GM18870 (cell line): ENCODE measurements around the gene ERP44.
"Not testable (repeated sequence)": the region's sequence is repeated elsewhere in the genome, so short reads cannot be mapped to it uniquely, and the experiment has no call there.

Experiments used
- ATAC-seq: cut with Tn5 transposase; IDR thresholded peaks from one replicate; pipeline ENCODE4 v1.9.1; 2021; ENCODE audit warnings: moderate library complexity; ENCODE audit not compliant: unreplicated experiment

ERP44 gene

DNA sequence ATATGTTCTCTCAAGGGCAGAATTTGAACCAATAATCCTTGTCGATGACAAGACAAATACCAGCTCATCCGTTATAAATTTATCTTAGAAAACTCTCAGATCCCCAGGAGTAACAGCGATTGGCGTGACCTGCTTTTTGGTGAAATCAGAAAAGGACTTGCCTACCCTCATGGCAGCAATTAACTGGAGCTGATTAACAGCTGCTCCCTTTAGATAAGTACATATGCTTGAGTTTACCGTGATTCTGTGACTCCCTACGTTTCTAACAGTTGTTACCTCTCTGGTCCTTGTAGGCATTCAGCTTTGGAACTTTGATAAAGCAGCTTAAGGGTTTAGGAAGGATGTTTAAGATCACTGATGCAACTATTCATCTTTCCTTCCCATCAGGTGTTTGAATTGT is 2.8 kb upstream of the ERP44 start:
- no peak for ATAC-seq

DNA sequence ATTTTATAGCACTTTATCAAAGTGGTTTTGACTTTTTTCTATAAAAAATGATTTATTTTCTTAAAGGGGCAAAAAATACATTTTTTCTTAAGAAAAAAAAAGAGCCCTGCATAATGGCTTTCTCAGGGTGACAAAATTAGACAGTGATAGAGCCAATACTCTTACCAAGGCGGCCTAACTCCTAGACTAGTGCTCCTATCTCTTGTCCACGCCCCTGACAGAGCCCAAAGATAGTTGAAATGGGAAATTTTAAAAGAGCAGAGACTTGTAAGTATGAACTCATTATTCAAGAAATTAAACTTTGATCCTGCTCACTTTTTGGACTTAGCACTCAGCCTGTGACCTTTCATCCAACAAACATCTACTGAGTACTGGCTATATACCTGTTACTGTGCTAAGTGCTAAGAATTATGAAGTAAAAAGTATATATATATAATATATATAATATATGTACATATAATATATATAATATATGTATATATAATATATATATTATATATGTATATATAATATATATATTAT is 1.4 kb upstream of the ERP44 start:
- no peak for ATAC-seq

DNA sequence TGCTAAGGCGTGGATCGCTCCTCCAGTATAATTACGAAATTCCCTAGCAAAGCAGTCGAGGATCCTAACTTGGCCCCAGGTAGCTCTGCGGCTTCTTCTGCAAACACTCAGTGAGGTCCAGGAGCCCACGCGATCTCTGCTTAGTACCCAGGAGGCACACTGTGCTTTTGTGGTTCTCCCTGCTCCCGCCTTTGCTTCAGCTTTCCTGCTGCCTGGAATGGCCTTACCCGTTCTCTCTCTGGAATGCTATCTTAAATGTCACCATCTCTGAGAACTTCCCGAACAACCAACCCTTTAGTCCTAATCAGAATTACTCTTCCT is 882 bp upstream of the ERP44 start:
- ATAC-seq: no peak

DNA sequence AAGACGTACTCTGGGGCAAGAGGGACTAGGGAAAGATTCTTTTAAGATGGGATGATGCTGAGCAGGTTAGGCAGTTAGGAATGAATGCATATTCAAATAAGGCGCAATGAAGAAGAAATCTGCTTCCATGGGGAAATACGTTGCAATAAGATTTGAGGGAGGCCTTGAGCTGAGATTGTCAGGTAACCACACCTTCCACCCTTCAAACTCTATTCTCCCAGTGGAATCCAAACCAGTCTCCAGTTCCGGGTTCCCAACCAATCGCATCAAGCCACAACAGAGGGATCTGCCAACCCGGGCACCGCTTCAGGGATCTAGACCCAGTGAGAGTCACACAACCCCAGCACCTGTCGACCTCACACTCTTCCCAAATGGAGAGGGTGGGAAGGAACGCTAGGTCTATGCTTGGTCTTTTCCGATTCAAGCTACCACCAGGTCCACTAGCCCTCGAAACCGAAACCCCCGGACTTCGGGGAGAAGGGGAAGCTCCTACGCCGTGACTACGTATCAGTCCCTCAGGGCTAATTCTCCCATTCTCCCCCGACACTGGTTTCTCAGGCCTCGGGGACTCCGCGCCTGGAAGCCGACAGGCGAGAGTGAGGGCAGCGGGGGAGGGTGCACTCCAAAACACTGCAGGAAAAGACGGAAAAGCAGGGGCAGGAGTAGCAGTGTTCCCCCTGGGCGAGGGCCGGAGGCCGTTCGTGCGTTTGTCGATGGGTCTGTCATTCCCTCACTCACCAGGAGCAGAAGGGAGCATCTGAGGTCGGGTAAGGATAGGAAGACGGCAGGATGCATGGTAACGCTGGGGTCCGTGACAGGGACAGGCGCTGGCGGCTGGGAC is 534 bp downstream of the ERP44 start:
- ATAC-seq: peak; percentile 3

DNA sequence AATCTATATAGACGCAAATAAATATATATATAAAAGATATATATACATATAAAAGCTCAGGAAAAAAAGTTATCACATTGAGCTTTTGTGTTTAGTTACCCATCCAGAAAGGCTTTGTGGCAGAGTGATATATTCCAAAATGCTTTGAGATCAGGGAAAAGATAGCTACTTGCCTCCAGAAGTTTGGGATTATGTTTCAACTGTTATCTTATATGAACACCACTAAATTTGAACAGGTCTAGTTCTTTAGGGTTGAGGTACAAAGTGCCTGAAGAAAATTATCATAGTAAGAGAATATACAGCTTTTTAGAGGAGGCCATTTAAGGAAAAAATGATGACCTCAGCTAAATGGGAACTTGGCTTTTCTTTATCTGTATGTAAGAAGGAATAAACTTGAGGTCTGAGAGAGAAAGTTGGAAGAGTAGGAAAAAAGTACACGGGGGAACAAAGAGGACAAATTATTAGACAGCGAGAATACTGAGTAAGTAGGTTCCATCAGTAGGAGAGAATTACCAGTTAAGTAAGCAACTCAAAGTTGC is 2.4 kb downstream of the ERP44 start:
- ATAC-seq: no peak

DNA sequence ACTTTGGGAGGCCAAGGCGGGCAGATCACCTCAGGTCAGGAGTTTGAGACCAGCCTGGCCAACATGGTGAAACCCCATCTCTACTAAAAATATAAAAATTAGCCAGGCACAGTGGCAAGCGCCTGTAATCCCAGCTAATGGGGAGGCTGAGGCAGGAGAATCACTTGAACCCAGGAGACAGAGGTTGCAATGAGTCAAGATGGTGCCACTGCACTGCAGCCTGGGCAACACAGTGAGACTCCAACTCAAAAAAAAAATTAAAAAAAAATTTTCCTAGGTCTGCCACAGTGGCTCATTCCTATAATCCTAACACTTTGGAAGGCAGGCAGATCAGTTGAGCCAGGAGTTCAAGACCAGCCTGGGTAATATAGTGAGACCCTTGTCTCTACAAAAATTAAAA is 4.4 kb downstream of the ERP44 start:
- not testable (repeated sequence) for ATAC-seq

DNA sequence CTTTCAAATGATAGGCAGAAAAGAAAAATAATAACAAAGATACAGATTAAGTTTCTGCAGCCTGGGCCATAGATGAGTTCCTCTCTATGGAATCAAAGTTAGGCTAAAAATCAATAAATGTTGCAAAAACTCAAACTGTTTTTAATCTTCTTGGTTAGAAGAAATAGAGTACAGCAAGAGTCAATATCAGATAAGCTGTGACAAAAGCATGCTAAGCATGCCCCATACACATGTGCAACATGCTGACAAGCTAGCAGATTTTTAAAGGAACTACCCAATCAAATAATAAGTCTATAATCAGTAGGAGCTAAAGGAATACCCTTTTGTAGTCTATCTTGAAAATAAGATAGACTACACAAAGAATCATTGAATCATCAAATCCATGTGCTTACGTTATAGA is 6.7 kb downstream of the ERP44 start:
- ATAC-seq: no peak

DNA sequence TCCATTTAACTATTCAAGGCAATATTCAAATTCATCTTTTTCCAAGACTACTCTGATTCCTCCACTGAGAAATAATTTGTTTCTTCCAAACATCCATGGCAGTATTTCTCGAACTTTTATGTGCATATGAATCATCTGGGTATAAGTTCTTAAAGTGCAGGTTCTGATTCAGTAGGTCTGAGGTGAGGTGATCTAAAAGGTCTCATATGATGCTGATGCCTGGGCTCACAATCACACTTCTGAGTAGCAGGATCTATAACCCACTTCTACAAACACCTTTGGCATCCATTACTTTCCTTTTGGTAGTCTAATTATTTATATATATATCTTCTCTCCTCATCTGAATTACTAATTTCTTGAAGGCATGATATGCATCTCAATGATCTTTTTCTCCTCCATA is 7.2 kb downstream of the ERP44 start:
- no peak for ATAC-seq

DNA sequence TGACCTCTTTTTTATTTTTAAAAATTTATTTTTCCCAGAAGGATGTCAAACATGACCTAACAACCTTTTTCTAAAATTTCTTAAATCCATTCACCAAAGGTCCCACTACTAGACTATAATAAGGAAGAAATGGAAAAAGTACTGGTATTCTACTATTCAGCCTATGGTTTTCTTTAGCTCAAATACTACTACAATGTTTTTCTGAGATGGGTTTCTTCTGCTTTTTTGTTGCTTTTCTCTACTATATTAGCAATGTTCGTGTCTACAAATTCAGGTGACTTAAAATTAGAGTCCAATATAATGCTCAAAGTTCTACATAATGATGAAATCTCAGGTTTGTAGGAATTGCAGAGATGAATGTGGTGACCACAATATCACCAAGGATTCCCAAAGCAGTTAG is 7.9 kb downstream of the ERP44 start:
- ATAC-seq: no peak

DNA sequence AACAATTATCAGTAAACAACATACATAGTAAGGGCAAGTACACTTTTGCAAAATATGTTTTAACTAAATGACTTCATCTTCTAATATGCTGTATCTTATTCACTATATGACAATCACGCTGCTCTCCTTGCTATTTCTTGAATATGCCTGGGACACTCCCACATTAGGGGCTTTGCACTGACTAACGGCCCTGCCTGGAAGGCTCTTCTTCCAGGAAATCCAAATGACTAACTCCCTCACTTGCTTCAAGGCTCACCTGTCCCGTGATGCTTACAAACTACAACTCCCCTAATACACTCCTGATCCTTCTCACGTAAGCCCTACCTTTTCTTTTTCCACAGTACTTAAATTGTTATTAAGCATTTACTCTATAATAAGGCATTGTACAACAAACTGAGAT is 10.6 kb downstream of the ERP44 start:
- ATAC-seq: no peak

DNA sequence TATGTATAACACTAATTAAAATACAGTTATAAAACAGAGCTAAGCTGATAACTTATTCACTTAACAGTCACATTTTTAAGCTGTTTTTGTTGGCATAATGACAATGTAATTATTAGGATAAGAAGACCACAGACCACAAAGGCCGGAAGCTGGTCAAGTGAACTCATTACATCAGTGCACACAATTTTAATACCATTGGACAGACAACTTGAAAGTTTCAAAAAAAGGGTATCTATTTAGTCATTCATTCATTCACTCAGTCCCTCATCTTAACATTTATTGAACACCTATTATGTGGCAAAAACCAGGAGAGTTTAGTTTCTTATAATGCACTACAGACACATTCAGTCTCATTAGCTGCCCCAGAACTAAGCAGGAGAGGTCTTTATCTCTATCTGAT is 11.6 kb downstream of the ERP44 start:
- ATAC-seq: no peak

DNA sequence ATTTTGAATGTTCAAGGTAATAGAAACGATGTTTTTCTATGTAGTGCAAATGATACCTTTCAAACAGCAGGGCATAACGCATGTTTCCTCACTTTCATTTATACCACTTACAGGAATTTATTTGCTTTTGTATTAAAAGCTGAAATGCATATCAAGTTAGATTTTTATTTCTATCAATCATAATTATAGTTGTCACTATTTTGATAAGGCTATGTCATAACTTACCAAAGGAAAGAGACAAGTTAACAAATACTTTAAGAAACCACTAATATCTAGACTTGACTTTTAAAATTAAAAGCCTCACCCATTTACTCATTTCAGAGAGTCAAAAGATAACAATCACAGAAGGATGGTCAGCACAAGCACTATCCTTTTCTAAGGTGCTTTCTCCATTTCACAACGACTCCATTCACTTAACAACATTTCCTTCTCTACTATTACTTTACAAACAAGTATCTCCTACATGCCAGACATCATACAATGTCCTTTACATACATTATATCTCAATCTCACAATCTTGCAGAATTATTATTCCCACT is 12.6 kb downstream of the ERP44 start:
- ATAC-seq: no peak

DNA sequence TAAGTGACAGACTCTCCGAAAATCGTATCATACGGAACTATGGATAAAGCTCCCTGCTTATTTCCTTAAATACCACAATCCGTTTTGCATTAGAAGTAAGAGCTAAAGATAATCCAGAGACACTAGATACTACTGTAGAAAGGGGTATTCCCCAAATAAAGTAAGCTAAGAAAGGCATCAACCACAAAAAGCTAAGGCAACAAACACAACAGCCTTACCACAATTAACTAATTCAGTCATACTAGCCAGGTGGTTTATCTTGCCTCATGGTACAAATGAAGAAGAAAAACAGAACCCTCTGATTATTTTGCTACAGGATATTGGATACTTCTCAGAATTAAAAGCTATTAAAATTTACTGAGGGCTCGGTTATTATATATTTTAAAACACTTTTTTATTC is 14.1 kb downstream of the ERP44 start:
- peak; percentile 88 for ATAC-seq

DNA sequence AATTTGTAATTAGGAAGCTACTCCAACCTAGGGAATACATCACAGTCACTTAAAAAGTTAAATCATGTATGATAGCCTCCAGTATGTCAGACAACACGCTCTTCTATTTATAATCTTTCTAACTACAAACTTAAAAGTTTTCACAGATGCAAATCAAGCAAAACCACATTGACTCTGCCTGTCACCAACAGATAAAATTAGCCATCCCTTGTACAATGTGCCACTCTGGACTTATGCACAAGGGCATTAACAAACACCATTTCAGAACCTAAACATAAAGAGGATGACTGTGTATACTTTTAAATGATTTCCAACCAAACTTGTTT is 14.7 kb downstream of the ERP44 start:
- ATAC-seq: peak; percentile 32

DNA sequence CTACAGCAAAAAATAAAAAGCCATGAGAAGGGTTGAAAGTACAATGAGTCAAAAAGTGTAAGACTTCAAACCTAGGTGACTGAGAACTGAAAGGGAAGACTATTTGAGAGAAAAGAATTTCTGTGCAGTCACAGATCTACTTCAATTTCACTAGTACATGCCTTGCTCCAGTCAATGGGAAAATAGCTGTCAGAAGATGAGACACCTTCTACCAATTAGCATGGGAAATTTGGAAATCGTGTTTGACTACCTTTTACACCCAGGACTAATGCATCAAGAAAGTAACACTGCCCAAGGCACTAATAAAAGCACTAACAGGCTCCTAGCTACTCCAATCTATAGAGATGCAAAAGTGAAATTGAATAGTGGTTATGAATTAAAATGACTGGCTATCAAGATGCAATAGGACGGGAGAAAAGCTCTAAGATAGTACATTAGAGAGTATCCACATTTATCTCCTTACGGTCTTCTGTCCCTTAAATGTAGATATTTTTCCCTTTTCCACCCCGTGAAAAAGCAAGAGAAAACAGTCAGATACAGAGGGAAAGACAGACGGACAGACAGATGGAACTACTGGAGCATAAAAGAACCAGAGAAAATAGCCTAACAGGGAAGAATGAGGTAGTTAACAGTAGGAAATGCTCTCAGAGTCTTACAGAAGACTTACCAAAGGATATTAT is 15.2 kb downstream of the ERP44 start:
- ATAC-seq: peak; percentile 53

DNA sequence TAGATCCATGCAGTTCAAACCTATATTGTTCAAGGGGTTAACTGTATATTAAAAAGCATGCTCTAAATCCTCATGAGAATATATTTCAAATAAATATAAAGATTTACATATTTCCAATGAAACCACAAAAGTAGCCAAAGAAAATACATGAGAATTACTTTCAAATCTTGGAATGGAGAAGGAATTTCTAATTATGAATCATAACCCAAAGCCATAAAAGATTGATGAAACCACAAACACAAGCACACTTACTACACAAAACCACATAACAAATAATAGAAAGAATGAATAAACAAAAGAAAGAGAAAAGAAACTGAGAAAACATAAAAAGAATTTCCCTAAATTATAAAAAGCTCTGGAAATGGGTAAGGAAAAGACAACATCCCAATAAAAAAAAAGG is 16.0 kb downstream of the ERP44 start:
- ATAC-seq: no peak

DNA sequence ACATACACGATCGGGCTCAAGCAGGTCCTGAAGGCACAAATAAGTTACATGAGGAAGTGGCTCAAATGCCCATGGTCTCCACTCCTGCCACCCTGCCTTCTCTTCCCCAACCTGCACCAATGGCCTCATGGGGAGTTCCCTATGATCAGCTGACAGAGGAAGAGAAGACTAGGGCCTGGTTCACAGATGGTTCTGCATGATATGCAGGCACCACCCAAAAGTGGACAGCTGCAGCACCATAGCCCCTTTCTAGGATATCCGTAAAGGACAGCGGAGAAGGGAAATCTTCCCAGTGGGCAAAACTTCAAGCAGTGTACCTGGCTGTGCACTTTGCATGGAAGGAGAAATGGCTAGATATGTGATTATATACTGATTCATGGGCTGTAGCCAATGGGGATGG is 22.5 kb downstream of the ERP44 start:
- not testable (repeated sequence) for ATAC-seq

DNA sequence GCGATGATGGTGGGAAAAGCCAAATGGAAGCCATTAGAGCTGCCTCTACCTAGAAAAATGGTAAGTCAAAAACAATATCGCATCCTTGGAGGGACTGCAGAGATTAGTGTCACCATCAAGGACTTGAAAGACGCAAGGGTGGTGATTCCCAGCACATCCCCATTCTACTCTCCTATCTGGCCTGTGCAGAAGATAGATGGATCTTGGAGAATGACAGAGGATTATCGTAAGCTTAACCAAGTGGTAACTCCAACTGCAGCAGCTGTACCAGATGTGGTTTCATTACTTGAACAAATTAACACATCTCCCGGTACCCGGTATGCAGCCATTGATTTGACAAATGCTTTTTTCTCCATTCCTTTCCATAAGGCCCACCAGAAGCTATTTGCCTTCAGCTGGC is 23.8 kb downstream of the ERP44 start:
- no peak for ATAC-seq

DNA sequence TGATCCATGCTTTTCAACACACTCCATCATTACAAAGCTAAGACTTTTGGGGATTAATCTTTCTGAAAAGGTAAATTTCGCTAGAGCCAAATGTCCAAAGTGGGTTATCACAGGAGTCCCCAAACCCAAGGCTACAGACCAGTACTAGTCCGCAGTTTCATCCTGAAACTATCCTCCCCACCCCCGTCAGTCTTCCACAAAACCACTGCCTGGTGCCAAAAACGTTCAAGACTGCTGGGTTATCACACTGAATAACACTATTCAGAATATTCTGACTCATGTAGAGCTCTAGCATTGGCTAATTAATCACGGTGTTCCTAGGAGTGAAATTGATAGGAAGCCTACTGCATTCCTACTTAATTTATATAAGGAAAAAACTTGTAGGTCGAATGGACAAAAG is 24.7 kb downstream of the ERP44 start:
- ATAC-seq: no peak

DNA sequence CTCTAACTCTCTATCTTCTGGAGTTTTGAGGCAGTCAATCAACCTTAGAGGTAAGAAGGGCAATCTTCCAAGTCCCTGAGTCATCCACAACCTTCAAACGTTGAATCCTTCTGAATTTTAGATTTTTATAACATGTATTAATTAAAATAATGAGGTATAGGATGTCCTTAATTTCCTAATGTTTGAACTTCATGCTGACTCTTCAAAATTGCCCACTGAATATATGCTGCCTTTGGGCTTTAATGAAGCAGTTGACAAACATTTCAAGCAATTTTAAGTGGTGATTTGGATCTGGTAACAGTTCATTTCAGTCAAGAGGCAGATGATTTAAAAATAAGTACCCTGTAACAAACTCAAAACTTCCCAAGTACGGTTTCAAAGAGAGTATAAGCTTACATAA is 26.0 kb downstream of the ERP44 start:
- no peak for ATAC-seq

DNA sequence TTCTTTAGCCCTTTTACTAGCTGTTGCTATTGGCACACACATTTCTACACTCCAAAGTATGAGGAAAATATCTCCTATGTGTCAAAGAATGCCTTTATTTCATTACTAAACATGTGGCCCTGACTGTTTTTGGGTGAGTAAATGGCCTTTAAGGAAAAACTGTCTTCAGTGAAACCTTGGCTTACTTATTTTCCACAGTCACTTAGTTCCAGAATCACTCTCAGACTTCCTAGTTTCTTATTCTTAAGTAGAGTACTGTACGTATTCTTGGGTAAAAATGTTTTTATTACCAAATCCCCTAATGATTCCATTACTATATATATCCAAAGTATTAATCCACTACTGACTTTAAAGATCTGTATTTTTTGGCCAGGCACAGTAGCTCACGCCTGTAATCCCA is 27.5 kb downstream of the ERP44 start:
- ATAC-seq: no peak
